ENCODE results near the gene SIX5. TPM values are rescaled to one million over a fixed set of nuclear protein-coding genes. Genes with fewer than 3 reads are reported as not detected.

SIX5 gene
- total RNA-seq, 1 donor from 2014 or later = 23.5 TPM

DNA sequence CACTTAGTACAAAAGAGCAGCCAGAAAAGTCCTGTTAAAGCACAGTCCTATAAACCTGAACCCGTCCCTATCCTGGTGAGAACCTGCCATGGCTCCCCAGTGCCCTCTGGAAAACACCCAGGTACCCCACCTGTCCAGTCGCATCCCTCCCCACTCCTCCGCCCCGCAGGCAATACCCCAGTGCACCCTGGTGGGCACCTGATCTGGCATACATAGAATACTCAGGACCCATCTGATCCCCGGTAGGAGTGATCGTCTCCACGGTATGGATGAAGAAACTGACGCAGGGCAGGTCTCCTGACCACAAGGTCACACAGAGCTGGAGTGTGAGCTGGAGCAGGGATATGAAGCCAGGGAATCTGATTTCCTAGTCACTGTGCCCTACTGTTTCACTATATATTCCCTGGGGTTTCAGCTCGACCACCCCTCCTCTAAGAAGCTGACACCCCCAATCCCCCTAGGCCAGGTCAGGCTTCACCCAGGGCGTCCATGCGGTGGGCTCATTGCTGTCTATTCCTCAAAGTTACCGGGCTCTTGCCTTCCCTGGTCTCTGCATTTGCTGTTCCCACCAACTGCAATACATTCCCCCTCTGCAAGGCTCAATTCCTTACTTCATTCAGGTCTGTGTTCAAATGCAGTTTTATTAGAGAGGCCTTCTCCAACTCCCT, 50.9 kb downstream of the SIX5 start:
- Mint-ChIP-seq H3K9me3 (ENCODE audit: unreplicated experiment) (no peaks in the 10 kb centered on the region), H3K36me3 (ENCODE audit: low read depth, unreplicated experiment) (peaks cover 15% of the 10 kb centered on the region), H3K27me3 (ENCODE audit: low read depth, unreplicated experiment) (no peaks in the 10 kb centered on the region), H3K27ac (ENCODE audit: unreplicated experiment) (peak overlapping the region; percentile 96), H3K4me1 (ENCODE audit: low read depth, unreplicated experiment) (peaks cover 31% of the 10 kb centered on the region), H3K4me3 (ENCODE audit: unreplicated experiment) (peak overlapping the region; percentile 93)
- Histone ChIP-seq H3K79me2 (ENCODE audit: insufficient read depth, low read length) (peaks cover 77% of the 10 kb centered on the region), H3K4me3 (ENCODE audit: insufficient read depth, low read depth, low read length) (peak overlapping the region; percentile 88), H3K4me1 (ENCODE audit: insufficient read depth, low read length) (peaks cover 29% of the 10 kb centered on the region), H3K27ac (ENCODE audit: low read depth, low read length) (peak overlapping the region; percentile 86), H4K20me1 (ENCODE audit: insufficient read depth, low read length) (no peaks in the 10 kb centered on the region), H3K9ac (ENCODE audit: low read length) (peak overlapping the region; percentile 86), H3K4me2 (ENCODE audit: low read length) (peak overlapping the region; percentile 98), H3K9me3 (ENCODE audit: insufficient read depth, low read depth, low read length) (no peaks in the 10 kb centered on the region), H3K36me3 (ENCODE audit: insufficient read depth, low read length) (peaks cover 8% of the 10 kb centered on the region), H2AFZ (ENCODE audit: low read depth, low read length) (no peak overlapping the region), H3K27me3 (ENCODE audit: insufficient read depth, low read length) (no peaks in the 10 kb centered on the region)
- no peak for TF ChIP-seq EZH2 (IDR thresholded peaks at IDR 0.05; ENCODE audit: insufficient read depth, low read length)
- TF ChIP-seq, protein P1, sequence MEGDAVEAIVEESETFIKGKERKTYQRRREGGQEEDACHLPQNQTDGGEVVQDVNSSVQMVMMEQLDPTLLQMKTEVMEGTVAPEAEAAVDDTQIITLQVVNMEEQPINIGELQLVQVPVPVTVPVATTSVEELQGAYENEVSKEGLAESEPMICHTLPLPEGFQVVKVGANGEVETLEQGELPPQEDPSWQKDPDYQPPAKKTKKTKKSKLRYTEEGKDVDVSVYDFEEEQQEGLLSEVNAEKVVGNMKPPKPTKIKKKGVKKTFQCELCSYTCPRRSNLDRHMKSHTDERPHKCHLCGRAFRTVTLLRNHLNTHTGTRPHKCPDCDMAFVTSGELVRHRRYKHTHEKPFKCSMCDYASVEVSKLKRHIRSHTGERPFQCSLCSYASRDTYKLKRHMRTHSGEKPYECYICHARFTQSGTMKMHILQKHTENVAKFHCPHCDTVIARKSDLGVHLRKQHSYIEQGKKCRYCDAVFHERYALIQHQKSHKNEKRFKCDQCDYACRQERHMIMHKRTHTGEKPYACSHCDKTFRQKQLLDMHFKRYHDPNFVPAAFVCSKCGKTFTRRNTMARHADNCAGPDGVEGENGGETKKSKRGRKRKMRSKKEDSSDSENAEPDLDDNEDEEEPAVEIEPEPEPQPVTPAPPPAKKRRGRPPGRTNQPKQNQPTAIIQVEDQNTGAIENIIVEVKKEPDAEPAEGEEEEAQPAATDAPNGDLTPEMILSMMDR (IDR thresholded peaks at IDR 0.05; ENCODE audit: insufficient read depth, low read depth, low read length) = no peak
- FAIRE-seq (no peak), DNase-seq (ENCODE audit: low read depth) (no peak)

DNA sequence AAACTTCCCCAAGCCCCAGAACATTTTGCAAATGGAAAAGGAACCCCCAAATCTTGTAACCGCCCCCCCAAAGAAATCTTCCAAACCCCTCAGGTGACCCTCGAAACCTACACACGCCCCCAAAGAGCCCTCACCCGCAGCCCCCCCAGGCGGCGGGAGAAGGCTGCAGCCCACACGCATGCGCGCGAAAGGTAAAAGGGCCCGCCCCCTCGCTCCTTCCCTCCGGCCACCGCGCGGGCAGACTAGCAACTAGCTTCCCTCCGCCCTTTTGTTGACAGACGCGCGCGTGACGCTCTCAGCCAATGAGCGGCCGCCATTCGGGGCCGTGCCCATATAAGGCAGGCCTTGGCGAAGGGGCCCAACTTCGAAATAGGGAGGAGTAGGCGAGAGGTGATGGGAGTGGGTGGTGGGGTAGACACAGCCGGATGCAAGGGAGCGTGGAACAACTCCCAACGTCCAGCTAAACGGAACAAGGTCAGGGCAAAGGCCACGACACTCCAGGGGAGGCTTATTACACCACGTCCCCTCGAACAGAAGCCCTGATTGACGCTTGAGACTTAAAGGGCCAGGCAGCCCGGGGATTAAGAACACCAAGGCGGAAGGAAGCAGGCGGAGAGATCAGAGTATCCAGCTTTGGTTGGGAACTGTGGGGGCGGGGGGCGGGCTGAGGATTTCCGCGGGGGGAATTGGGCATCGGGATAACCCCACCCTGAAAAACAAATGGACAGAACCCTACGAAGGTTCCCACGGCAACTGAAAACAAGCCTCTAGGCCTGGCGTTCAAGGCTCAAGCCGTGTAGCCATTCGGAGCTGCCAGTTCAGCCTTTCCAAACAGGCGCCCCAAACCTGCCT, 51.7 kb downstream of the SIX5 start:
- H3K36me3 Mint-ChIP-seq (ENCODE audit: low read depth, unreplicated experiment) = peaks cover 15% of the 10 kb centered on the region
- H3K4me1 Mint-ChIP-seq (ENCODE audit: low read depth, unreplicated experiment) = peaks cover 29% of the 10 kb centered on the region
- H3K9ac ChIP-seq (ENCODE audit: low read length) = peak overlapping the region; percentile 86
- H3K79me2 ChIP-seq (ENCODE audit: insufficient read depth, low read length) = peaks cover 84% of the 10 kb centered on the region
- DNase-seq (ENCODE audit: low read depth) = peak; percentile 95
- H3K27ac Mint-ChIP-seq (ENCODE audit: unreplicated experiment) = peak overlapping the region; percentile 96
- peaks cover 23% of the 10 kb centered on the region for H3K4me1 ChIP-seq (ENCODE audit: insufficient read depth, low read length)
- peak overlapping the region; percentile 88 for H3K4me3 ChIP-seq (ENCODE audit: insufficient read depth, low read depth, low read length)
- FAIRE-seq = no peak
- peak overlapping the region; percentile 98 for H3K4me2 ChIP-seq (ENCODE audit: low read length)
- peak overlapping the region; percentile 83 for H2AFZ ChIP-seq (ENCODE audit: low read depth, low read length)
- H3K27me3 Mint-ChIP-seq (ENCODE audit: low read depth, unreplicated experiment) = no peaks in the 10 kb centered on the region
- H3K4me3 Mint-ChIP-seq (ENCODE audit: unreplicated experiment) = peak overlapping the region; percentile 93
- no peaks in the 10 kb centered on the region for H4K20me1 ChIP-seq (ENCODE audit: insufficient read depth, low read length)
- no peaks in the 10 kb centered on the region for H3K27me3 ChIP-seq (ENCODE audit: insufficient read depth, low read length)
- H3K9me3 ChIP-seq (ENCODE audit: insufficient read depth, low read depth, low read length) = no peaks in the 10 kb centered on the region
- H3K27ac ChIP-seq (ENCODE audit: low read depth, low read length) = peak overlapping the region; percentile 86
- TF ChIP-seq EZH2 (IDR thresholded peaks at IDR 0.05; ENCODE audit: insufficient read depth, low read length) = no peak
- TF ChIP-seq, protein P1 (IDR thresholded peaks at IDR 0.05; ENCODE audit: insufficient read depth, low read depth, low read length) = no peak
- H3K9me3 Mint-ChIP-seq (ENCODE audit: unreplicated experiment) = no peaks in the 10 kb centered on the region
- peaks cover 7% of the 10 kb centered on the region for H3K36me3 ChIP-seq (ENCODE audit: insufficient read depth, low read length)
